ENCODE measurements around the gene CRIM1. TPM values are rescaled to one million over a fixed set of nuclear protein-coding genes. Genes with fewer than 3 reads are reported as not detected.

Gene CRIM1
- total RNA-seq, 2 donors from 2014 or later, result 26.7 to 26.9 TPM

DNA sequence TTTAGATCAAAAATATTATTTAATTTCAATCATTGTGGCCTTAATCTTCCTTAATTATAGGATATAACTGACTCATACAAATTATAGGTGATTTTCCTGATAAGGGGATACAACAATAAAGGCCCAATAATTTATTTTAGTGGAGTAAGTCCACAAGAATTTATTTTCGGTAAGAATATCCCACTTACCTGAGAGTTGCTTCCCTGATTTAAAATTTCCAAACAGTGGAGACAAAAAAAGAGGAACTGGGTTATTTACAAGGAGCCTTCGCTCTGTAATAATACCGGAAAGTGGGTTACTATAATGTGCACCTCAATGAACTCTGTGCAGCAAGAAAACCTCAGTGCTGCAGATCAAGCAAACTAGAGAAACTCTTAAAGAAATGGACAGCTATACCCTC is 200.2 kb downstream of the CRIM1 start:
- peaks cover 14% of the 10 kb centered on the region for H3K4me1 Mint-ChIP-seq

DNA sequence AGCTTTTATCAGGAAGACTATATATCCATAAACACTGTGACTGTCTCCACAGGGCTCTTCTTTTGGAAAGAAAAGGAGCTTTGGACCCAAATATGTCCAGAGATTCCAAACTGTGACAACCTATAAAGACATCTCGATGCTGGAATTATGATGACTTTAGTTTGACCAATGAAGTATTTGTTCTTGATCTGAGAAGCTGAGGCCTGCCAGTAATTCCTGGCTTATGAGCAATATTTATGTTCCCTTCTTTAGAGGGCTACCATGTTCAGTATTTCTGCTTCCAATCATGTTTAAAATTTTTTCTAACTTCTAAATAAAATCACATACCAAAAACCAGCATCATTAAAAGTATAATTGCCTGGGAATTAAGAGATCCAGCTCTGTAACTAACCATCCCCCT is 201.3 kb downstream of the CRIM1 start:
- H3K4me1 ChIP-seq (ENCODE audit: control insufficient read depth, insufficient read depth, low read length), result no peaks in the 10 kb centered on the region
- no peak for TF ChIP-seq CTCF (conservative IDR thresholded peaks at IDR 0.05)
- Mint-ChIP-seq H3K4me1 (peaks cover 18% of the 10 kb centered on the region), H3K4me3 (no peak overlapping the region), H3K9me3 (no peaks in the 10 kb centered on the region), H3K27me3 (ENCODE audit: insufficient read depth) (no peaks in the 10 kb centered on the region), H3K27ac (no peak overlapping the region), H3K36me3 (ENCODE audit: low read depth) (peaks cover 36% of the 10 kb centered on the region)
- H3K4me3 ChIP-seq (ENCODE audit: low read length), result no peak overlapping the region
- no peak overlapping the region for H3K9ac ChIP-seq (ENCODE audit: extremely low read depth, low read length, poor library complexity, severe bottlenecking)
- H3K27me3 ChIP-seq (ENCODE audit: control insufficient read depth, insufficient read depth, low read length, poor library complexity, severe bottlenecking), result no peaks in the 10 kb centered on the region
- no peak overlapping the region for H3K27ac ChIP-seq (ENCODE audit: low read depth, low read length)
- no peak for DNase-seq
- 71 to 93% methylated on average over 1 of the region's 1 CpG for WGBS, 2 experiments (ENCODE audit: insufficient coverage in 1 of 2, insufficient read length in 1 of 2)
- peaks cover 57% of the 10 kb centered on the region for H3K36me3 ChIP-seq (ENCODE audit: control insufficient read depth, insufficient read depth, low read length)
- no peaks in the 10 kb centered on the region for H3K9me3 ChIP-seq (ENCODE audit: control insufficient read depth, low read length)

More for the DNA sequence above, 200.2 kb downstream of the CRIM1 start:
- TF ChIP-seq CTCF (conservative IDR thresholded peaks at IDR 0.05), result no peak
- 100% methylated on average over 2 to 3 of the region's 3 CpGs for WGBS, 2 experiments (ENCODE audit: insufficient coverage in 1 of 2, insufficient read length in 1 of 2)
- no peak overlapping the region for H3K4me3 ChIP-seq (ENCODE audit: low read length)
- H3K9ac ChIP-seq (ENCODE audit: extremely low read depth, low read length, poor library complexity, severe bottlenecking), result no peak overlapping the region
- no peak overlapping the region for H3K27ac ChIP-seq (ENCODE audit: low read depth, low read length)
- peaks cover 56% of the 10 kb centered on the region for H3K36me3 ChIP-seq (ENCODE audit: control insufficient read depth, insufficient read depth, low read length)
- no peaks in the 10 kb centered on the region for H3K9me3 ChIP-seq (ENCODE audit: control insufficient read depth, low read length)
- DNase-seq, result no peak
- Mint-ChIP-seq H3K9me3 (no peaks in the 10 kb centered on the region), H3K4me3 (no peak overlapping the region), H3K27me3 (ENCODE audit: insufficient read depth) (no peaks in the 10 kb centered on the region), H3K36me3 (ENCODE audit: low read depth) (peaks cover 38% of the 10 kb centered on the region), H3K27ac (no peak overlapping the region)
- H3K27me3 ChIP-seq (ENCODE audit: control insufficient read depth, insufficient read depth, low read length, poor library complexity, severe bottlenecking), result no peaks in the 10 kb centered on the region
- no peaks in the 10 kb centered on the region for H3K4me1 ChIP-seq (ENCODE audit: control insufficient read depth, insufficient read depth, low read length)

- no peak overlapping the region for H3K9ac ChIP-seq (ENCODE audit: extremely low read depth, low read length, poor library complexity, severe bottlenecking)
- H3K27ac ChIP-seq (ENCODE audit: low read depth, low read length), result no peak overlapping the region
- peak overlapping the region; percentile 82 for H3K27ac Mint-ChIP-seq
- H3K4me3 ChIP-seq (ENCODE audit: low read length), result no peak overlapping the region
- no peaks in the 10 kb centered on the region for H3K27me3 Mint-ChIP-seq (ENCODE audit: insufficient read depth)
- no peak for TF ChIP-seq CTCF (conservative IDR thresholded peaks at IDR 0.05)
- H3K9me3 Mint-ChIP-seq, result no peaks in the 10 kb centered on the region
- WGBS, 2 experiments (ENCODE audit: insufficient coverage in 1 of 2, insufficient read length in 1 of 2), result 84 to 85% methylated on average over 10 to 11 of the region's 11 CpGs
- no peak overlapping the region for H3K4me3 Mint-ChIP-seq
- peaks cover 26% of the 10 kb centered on the region for H3K4me1 Mint-ChIP-seq
- no peaks in the 10 kb centered on the region for H3K27me3 ChIP-seq (ENCODE audit: control insufficient read depth, insufficient read depth, low read length, poor library complexity, severe bottlenecking)
- no peaks in the 10 kb centered on the region for H3K9me3 ChIP-seq (ENCODE audit: control insufficient read depth, low read length)
- peaks cover 23% of the 10 kb centered on the region for H3K36me3 Mint-ChIP-seq (ENCODE audit: low read depth)
- peak; percentile 77 for DNase-seq
- H3K36me3 ChIP-seq (ENCODE audit: control insufficient read depth, insufficient read depth, low read length), result peaks cover 47% of the 10 kb centered on the region
- H3K4me1 ChIP-seq (ENCODE audit: control insufficient read depth, insufficient read depth, low read length), result no peaks in the 10 kb centered on the region
Observed at GRCh38 chr2:36559221-36559942, 203.8 kb downstream of the CRIM1 start.

Data from endodermal cell (in vitro differentiated cells).